ENCODE data around the gene GFPT1. TPM values are rescaled to one million over a fixed set of nuclear protein-coding genes. Genes with fewer than 3 reads are reported as not detected.

Gene GFPT1
- total RNA-seq, 4 donors from 2014 or later, result 24.3 to 90.5 (median 39.5) TPM

DNA sequence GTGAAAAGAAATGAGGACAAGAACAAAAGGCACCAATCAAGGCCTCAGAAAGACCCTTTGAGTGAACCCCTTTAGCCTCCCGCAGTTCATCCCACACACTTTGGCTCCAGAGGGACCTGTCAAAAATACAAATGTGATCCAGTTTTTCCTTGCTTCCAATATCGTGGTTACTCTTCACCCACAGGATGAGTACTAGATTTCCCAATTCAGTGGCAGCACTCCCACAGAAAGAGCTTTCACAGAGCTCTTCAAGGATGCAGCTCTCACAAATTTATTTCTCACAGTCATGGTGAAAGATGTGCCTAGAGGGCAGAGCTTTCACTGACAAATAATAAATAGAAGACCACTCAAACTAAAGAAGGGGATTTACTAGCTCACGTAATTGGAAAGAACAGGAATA is 3.0 kb upstream of the GFPT1 start:
- Histone ChIP-seq H3K9me3 (no peaks in the 10 kb centered on the region), H3K27me3 (no peaks in the 10 kb centered on the region), H3K4me3 (no peak overlapping the region), H3K36me3 (no peaks in the 10 kb centered on the region), H3K4me1 (no peaks in the 10 kb centered on the region), H3K27ac (no peak overlapping the region)
- no peak for DNase-seq
- TF ChIP-seq POLR2A (IDR thresholded peaks at IDR 0.05), result no peak
- TF ChIP-seq, protein P1, sequence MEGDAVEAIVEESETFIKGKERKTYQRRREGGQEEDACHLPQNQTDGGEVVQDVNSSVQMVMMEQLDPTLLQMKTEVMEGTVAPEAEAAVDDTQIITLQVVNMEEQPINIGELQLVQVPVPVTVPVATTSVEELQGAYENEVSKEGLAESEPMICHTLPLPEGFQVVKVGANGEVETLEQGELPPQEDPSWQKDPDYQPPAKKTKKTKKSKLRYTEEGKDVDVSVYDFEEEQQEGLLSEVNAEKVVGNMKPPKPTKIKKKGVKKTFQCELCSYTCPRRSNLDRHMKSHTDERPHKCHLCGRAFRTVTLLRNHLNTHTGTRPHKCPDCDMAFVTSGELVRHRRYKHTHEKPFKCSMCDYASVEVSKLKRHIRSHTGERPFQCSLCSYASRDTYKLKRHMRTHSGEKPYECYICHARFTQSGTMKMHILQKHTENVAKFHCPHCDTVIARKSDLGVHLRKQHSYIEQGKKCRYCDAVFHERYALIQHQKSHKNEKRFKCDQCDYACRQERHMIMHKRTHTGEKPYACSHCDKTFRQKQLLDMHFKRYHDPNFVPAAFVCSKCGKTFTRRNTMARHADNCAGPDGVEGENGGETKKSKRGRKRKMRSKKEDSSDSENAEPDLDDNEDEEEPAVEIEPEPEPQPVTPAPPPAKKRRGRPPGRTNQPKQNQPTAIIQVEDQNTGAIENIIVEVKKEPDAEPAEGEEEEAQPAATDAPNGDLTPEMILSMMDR (IDR thresholded peaks at IDR 0.05), result no peak
- intact Hi-C loops (cut with DNase I; ENCODE audit: low total_unique reads), result no loop called here

DNA sequence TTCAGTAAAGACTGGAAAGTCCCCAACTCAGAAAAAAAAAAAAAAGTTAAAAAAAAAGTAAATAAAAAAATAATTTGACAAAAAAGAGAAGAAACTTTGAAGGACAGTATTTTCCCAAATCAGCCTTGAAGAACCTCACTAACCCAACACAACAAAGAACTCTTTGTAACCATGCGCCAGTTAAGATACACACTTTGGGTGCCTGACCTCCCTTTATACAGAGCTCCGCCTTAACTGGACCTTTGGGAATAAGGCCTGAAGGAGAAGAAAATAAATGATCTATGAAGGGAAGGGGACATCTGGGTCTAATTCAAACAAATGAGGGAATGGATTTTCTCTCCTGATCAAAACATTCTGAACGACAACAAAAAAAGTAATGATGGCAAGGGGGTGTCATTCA is 2.2 kb upstream of the GFPT1 start:
- intact Hi-C loops (cut with DNase I; ENCODE audit: low total_unique reads), result no loop called here
- no peak for DNase-seq
- no peaks in the 10 kb centered on the region for H3K27me3 ChIP-seq

GRCh38 chr2:69387770-69388481 is 899 bp upstream of the GFPT1 start:
- H3K4me1 ChIP-seq, result no peaks in the 10 kb centered on the region
- peak in 1 of 2 donors; percentile 18 for DNase-seq
- H3K4me3 ChIP-seq, result peak overlapping the region; percentile 36 to 89
- intact Hi-C loops (cut with DNase I; ENCODE audit: low total_unique reads), result no loop called here
- no peaks in the 10 kb centered on the region for H3K36me3 ChIP-seq
- no peak for TF ChIP-seq POLR2A (IDR thresholded peaks at IDR 0.05)
- TF ChIP-seq, protein P1 (IDR thresholded peaks at IDR 0.05), result no peak
- peak overlapping the region; percentile 86 to 87 for H3K27ac ChIP-seq
- H3K9me3 ChIP-seq, result no peaks in the 10 kb centered on the region
- H3K27me3 ChIP-seq, result no peaks in the 10 kb centered on the region

More for the DNA sequence above, 2.2 kb upstream of the GFPT1 start:
- H3K4me3 ChIP-seq, result no peak overlapping the region
- H3K27ac ChIP-seq, result no peak overlapping the region
- TF ChIP-seq POLR2A (IDR thresholded peaks at IDR 0.05), result no peak
- TF ChIP-seq, protein P1 (IDR thresholded peaks at IDR 0.05), result no peak
- no peaks in the 10 kb centered on the region for H3K36me3 ChIP-seq
- H3K4me1 ChIP-seq, result no peaks in the 10 kb centered on the region
- no peaks in the 10 kb centered on the region for H3K9me3 ChIP-seq

DNA sequence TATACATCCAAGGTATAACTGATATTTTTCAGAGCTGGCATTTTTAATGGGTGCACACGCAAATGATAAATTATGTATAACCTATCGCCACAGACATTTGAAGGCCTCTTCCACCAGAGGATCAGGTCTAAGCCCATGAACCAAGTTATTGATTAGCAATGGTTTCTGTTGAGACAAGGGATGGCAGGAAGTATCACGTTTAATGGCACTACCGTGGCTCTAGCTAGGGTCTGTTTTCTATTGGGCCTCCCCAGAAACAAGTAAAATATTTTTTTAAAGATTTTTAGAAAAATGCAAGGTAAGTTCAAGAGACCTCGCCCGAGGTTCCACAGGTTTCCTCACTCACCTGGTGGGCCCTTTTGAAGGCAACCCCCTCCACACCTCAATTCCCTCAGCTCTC is 667 bp downstream of the GFPT1 start:
- peak overlapping the region; percentile 86 to 87 for H3K27ac ChIP-seq
- no peaks in the 10 kb centered on the region for H3K4me1 ChIP-seq
- TF ChIP-seq POLR2A (IDR thresholded peaks at IDR 0.05), result no peak
- TF ChIP-seq, protein P1 (IDR thresholded peaks at IDR 0.05), result no peak
- H3K27me3 ChIP-seq, result no peaks in the 10 kb centered on the region
- intact Hi-C loops (cut with DNase I; ENCODE audit: low total_unique reads), result no loop called here
- no peaks in the 10 kb centered on the region for H3K9me3 ChIP-seq
- DNase-seq, result no peak
- H3K36me3 ChIP-seq, result no peaks in the 10 kb centered on the region
- H3K4me3 ChIP-seq, result peak overlapping the region; percentile 89 to 93

DNA sequence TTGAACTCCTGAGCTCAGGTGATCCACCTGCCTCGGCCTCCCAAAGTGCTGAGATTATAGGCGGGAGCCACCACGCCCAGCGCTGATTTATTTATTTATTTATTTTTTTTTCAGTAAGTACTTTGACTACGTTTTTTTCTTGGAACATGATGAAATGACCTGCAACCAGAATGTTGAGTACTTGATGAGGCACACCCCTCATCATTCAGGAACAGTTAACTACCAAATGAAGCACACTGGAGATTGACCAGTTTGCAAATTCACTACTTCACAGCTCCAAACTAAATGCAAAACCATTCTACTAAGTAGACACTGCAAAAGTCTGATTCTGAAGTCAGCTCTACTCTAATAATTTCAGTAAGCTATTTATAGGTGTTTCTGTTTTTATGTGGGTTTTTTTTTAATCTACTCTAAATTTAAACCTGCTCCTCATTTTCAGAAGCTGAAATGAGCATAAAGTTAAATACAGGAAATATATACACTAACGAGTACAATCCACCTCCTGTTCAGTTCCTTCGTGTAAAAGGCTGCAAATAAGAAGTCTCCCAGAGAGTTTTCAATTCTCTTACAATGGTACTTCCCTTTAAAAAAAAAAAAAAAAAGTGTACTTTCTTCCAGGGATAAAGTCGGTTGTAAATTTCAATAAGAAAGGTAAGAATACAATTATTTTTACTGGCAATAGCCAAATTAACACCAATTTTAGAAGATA is 1.4 kb downstream of the GFPT1 start:
- Histone ChIP-seq H3K27me3 (no peaks in the 10 kb centered on the region), H3K9me3 (no peaks in the 10 kb centered on the region), H3K4me3 (peak overlapping the region; percentile 89 to 93), H3K36me3 (no peaks in the 10 kb centered on the region), H3K4me1 (no peaks in the 10 kb centered on the region), H3K27ac (peak overlapping the region; percentile 86 to 87)
- TF ChIP-seq, protein P1 (IDR thresholded peaks at IDR 0.05), result no peak
- TF ChIP-seq POLR2A (IDR thresholded peaks at IDR 0.05), result no peak
- no peak for DNase-seq
- intact Hi-C loops (cut with DNase I; ENCODE audit: low total_unique reads), result no loop called here

Measured in uterus (tissue), 4 donors.